SJCRH30 (cell line): ENCODE data around the gene ATP10B. TPM values are rescaled to one million over a fixed set of nuclear protein-coding genes. Genes with fewer than 3 reads are reported as not detected.
"Not testable (repeated sequence)": the region's sequence is repeated elsewhere in the genome, so short reads cannot be mapped to it uniquely, and the experiment has no call there.

Source experiments
- DNase-seq, 2 experiments: peaks; one replicate each; pipeline ENCODE4 v3.0.0-alpha.2; 2015 to 2020
- H3K27ac ChIP-seq: fragments of 250-450 bp; sonication (Bioruptor Pico); 2 replicates; pipeline ENCODE4 v1.5.1; 2020; ENCODE audit warnings: mild to moderate bottlenecking, moderate library complexity
- H3K27me3 ChIP-seq: fragments of 250-450 bp; sonication (Bioruptor Pico); 2 replicates; pipeline ENCODE4 v1.5.1; 2020; ENCODE audit warnings: mild to moderate bottlenecking, moderate library complexity
- H3K36me3 ChIP-seq: fragments of 250-450 bp; sonication (Bioruptor Pico); 2 replicates; pipeline ENCODE4 v1.5.1; 2020; ENCODE audit warnings: mild to moderate bottlenecking, moderate library complexity
- H3K4me1 ChIP-seq: fragments of 250-450 bp; sonication (Bioruptor Pico); 2 replicates; pipeline ENCODE4 v1.5.1; 2020; ENCODE audit warnings: mild to moderate bottlenecking, moderate library complexity
- H3K4me3 ChIP-seq: fragments of 250-450 bp; sonication (Bioruptor Pico); 2 replicates; pipeline ENCODE4 v1.5.1; 2020; ENCODE audit warnings: mild to moderate bottlenecking, moderate library complexity
- H3K9me3 ChIP-seq: fragments of 250-450 bp; sonication (Bioruptor Pico); replicated peaks from 2 replicates; pipeline ENCODE4 v1.5.1; 2020; ENCODE audit warnings: mild to moderate bottlenecking, moderate library complexity
- total RNA-seq: library from RNA; depleted of rRNA; stranded (reverse); fragments of >200 nt; shearing (Covaris generic); gene quantifications from 2 replicates; pipeline ENCODE4 v1.2.3, GENCODE V29; 2014

The ATP10B gene
- total RNA-seq, 1 experiment from 2014 or later = not detected

DNA sequence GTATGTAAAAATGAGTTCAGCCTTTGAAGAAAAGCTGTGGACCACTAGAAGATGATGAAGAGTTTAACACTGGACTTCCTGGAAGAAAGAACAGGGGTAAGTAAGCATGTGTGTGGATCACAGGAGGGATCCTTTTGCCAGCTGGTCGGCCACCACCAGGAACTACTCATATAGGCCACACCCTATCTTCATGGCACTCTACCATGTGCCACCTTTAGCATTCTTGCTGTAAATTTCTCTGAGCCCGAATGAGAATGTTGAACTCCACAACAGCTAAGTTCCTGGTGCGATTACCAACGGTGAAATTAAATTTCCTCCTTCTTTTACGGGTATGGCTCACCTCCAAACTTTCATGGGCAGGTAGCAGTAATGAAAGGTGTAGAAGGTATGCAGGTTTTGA lies 102.3 kb downstream of the ATP10B start:
- Histone ChIP-seq H3K9me3 (no peaks in the 10 kb centered on the region), H3K36me3 (no peaks in the 10 kb centered on the region)

DNA sequence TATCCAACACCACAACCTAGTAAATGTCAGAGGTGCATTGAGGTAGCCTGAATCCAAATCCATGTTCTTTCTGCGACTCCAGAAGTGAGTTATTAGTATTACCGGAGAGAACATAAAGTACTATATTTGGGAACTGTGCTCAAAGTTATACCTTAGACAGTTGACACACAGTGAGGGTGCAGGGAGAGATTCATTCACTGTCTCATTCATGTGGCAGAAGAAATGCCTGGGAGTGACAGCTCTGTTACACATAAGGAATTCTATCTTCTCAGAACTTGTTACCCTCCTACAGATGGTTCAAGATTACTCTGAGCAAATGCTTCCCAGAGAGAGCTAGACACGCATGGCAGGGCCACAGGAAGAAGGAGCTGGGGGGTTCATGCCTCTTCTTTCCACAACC lies 103.0 kb downstream of the ATP10B start:
- no peak overlapping the region for H3K27ac ChIP-seq

More for the DNA sequence above, 102.3 kb downstream of the ATP10B start:
- Histone ChIP-seq H3K27me3 (0 out of 2 replicates have a peak, but pooled peaks cover 3% of the 10 kb centered on the region), H3K4me1 (no peaks in the 10 kb centered on the region), H3K27ac (no peak overlapping the region), H3K4me3 (no peak overlapping the region)
- no peak for DNase-seq

DNA sequence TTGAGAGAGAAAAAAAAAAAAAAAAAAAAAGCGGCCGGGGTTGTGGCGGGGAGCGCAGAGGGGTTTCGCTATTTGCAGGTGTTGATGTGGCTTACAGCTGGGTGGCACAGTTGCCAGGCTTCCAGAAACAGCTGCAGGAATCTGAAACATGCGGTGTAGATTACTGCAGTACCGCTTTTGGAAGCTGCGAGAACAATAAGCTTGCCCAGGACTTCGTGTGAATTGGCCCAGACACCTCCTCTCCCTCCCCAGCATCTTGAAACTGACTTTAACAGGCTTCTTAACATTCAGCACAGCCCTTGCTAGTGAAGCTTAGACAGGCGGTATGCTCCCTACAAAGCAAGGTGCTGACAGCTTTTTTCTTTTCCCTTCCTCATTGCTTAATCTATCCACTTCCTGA lies 104.0 kb downstream of the ATP10B start:
- H3K36me3 ChIP-seq = no peaks in the 10 kb centered on the region
- no peak overlapping the region for H3K4me3 ChIP-seq
- DNase-seq = no peak
- H3K27me3 ChIP-seq = peaks cover 5% of the 10 kb centered on the region; the same call in 1 of the 2 replicates
- H3K27ac ChIP-seq = no peak overlapping the region
- H3K9me3 ChIP-seq = no peaks in the 10 kb centered on the region
- H3K4me1 ChIP-seq = no peaks in the 10 kb centered on the region

More for the DNA sequence above, 103.0 kb downstream of the ATP10B start:
- Histone ChIP-seq H3K36me3 (no peaks in the 10 kb centered on the region), H3K4me3 (no peak overlapping the region), H3K9me3 (no peaks in the 10 kb centered on the region), H3K27me3 (peaks cover 5% of the 10 kb centered on the region; the same call in 1 of the 2 replicates), H3K4me1 (no peaks in the 10 kb centered on the region)
- DNase-seq = no peak

DNA sequence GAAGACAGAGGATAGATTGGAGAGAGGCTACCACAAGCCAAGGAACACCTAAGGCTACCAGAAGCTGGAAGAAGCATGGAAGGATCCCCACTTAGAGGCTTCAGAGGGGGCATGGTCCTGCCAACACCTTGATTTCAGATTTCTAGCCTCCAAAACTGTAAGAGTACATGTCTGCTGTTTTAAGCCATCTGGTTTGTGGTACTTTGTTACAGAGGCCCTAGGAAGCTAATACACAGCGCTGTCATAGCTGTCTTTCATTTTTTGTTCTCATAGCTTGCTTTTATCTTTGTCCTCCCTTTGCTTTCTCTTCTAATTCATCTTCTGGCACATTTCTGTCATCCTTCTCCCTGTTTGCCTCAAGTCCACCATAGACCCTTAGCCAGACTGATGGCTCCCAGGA lies 104.5 kb downstream of the ATP10B start:
- no peak overlapping the region for H3K4me3 ChIP-seq
- H3K27ac ChIP-seq = no peak overlapping the region
- H3K4me1 ChIP-seq = no peaks in the 10 kb centered on the region
- H3K27me3 ChIP-seq = peaks cover 5% of the 10 kb centered on the region; the same call in 1 of the 2 replicates
- H3K36me3 ChIP-seq = no peaks in the 10 kb centered on the region
- DNase-seq = no peak
- H3K9me3 ChIP-seq = no peaks in the 10 kb centered on the region

DNA sequence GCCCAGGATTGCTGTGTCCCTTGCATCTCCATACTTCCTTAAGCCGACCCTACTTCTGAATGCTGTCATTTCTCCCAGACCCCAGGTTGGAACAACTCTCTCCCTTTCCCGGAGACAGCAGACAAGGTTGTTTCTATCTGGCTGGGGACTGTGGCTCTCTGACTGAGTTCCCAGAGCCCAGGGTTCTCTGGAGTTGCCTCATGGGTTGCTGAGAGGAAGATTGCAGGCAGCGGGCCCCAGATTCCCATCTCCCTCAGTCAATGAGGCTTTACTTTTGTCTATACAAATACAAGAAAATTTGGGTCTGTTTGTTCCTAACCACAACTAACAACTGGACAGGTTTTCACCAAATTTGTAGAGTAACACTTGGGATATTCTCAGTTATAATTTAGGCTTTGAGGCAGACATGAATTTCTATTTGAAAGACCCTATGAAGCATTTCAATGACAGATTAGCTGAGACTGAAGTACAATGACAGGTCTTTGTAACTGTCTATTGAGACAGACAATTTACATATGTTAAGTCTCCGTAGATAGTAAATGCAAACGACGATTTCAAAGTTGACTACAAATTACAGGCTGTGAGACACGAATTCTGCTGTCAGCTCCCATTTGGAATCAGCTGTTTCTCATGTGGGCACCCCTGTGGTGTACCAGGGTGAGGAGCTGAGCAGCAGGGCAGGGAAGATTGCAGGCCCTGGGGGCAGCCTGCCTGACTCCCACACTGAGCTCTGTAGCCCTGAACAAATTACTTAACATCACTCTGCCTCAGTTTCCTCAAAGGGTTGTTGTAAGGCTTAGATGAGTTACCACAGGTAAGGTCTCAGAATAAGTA lies 107.5 kb downstream of the ATP10B start:
- Histone ChIP-seq H3K36me3 (no peaks in the 10 kb centered on the region), H3K4me1 (no peaks in the 10 kb centered on the region), H3K4me3 (no peak overlapping the region), H3K27ac (no peak overlapping the region), H3K9me3 (no peaks in the 10 kb centered on the region), H3K27me3 (peaks cover 2% of the 10 kb centered on the region; the same call in 1 of the 2 replicates)
- no peak for DNase-seq

DNA sequence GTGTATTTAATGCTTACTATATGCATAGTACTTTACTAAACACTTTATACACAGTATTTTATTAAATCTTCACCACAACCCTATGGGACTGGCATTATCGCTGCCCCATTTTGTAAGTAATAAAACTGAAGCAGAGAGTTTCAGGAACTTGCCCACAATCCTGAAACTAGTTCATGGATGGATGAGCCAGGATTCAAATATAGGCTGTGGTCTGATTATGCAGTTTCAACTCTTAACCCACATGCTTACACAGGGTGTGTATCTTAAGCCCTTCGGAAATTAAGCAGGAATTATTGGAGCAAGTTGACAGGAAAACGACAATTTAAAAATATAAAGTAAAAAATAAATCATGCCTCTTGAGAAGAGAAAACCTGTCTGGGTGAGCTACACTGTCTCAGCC lies 109.0 kb downstream of the ATP10B start:
- no peak for DNase-seq
- Histone ChIP-seq H3K4me3 (no peak overlapping the region), H3K27me3 (peaks cover 2% of the 10 kb centered on the region; the same call in 1 of the 2 replicates), H3K4me1 (no peaks in the 10 kb centered on the region), H3K27ac (no peak overlapping the region), H3K9me3 (no peaks in the 10 kb centered on the region), H3K36me3 (no peaks in the 10 kb centered on the region)

DNA sequence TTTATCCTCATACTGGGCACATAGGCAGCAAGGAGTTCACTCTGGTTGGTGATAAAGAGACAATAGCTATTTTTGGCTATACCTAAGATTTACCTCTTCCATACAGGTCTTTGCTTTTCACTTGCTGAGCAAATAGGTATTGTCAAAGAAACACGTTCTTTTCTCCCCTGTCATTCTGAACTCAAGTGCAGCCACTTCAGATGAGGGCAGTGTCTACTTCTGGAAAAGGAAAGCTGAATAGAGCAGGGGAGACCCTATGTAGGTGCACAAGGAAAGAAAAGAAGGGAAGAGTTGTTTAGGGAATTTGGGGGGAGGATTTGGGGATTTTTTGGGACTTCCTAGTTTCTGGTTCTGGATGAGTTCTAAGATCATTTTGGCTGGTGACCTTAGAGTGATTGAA lies 109.6 kb downstream of the ATP10B start:
- H3K27ac ChIP-seq = no peak overlapping the region
- H3K27me3 ChIP-seq = peaks cover 2% of the 10 kb centered on the region; the same call in 1 of the 2 replicates
- H3K9me3 ChIP-seq = no peaks in the 10 kb centered on the region
- DNase-seq = no peak
- H3K36me3 ChIP-seq = no peaks in the 10 kb centered on the region
- no peaks in the 10 kb centered on the region for H3K4me1 ChIP-seq
- no peak overlapping the region for H3K4me3 ChIP-seq

DNA sequence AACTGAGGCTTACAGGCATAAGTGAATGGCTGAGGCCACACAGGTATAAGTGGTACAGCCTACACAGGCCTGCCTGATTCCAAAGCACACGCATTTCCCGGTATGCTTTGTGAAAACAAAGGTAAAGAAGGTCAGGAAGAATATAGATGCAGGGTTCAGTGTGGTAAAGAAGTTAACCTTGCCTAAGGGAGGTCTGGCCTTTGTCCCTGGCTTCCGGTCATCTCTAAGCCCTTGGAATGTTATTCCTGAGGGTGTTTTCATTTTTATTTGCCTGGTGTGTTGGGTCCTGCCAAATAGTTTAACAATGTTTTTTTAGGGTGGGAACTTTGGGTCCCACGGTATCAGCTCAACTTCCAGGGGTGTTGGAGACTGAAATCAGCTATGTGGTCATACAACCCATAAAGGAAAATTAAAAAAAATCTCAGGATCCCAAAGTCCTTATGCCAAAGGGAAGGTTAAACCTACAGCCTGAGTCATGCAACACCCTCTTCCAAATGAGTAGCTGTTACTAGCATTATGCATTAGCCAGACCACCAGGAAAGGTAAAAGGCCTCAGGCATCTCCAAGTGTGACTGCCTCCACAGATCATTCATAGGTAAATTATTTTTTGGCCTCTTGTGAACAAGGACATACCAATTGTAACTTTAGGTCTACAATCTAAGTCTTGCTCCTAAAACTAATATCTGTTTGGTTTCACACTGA lies 124.6 kb downstream of the ATP10B start:
- H3K9me3 ChIP-seq = no peaks in the 10 kb centered on the region
- H3K27ac ChIP-seq = no peak overlapping the region
- H3K27me3 ChIP-seq = no peaks in the 10 kb centered on the region
- no peak for DNase-seq
- no peaks in the 10 kb centered on the region for H3K4me1 ChIP-seq
- H3K4me3 ChIP-seq = no peak overlapping the region
- no peaks in the 10 kb centered on the region for H3K36me3 ChIP-seq

DNA sequence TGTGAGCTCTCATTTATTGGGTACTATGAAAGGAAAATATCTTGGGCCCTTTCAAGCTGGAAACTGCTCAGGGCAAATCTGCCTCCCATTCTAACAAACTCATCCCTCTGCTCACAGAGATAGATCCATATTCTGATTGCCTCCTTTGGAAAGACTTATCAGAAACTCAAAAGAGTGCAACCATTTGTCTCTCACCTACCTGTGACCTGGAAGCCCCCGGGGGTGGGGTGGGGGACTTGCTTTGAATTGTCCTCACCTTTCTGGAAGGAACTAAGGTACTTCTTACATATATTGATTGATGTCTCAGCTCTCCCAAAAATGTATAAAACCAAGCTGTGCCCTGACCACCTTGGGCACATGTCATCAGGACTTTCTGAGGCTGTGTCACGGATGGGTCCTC lies 125.3 kb downstream of the ATP10B start:
- DNase-seq = no peak

DNA sequence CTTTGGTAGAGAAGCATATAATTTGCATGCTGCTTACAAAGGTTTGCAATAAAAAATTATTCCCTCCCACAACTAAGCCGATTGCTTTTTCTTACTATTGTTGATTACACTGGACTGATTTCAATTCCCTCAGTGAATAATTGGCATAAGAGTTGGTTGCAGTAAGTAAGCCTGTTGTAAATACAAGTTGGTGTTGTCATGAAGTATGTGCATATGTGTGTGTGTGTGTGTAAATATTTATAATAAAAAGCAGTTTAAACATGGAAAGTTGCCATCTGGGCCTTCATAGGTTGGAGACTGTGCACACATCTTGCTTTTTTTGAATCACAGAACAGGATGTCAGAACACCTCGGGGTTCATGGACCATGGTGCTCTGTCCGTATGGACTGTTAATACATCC lies 131.2 kb downstream of the ATP10B start:
- Histone ChIP-seq H3K4me1 (no peaks in the 10 kb centered on the region), H3K27ac (no peak overlapping the region), H3K9me3 (no peaks in the 10 kb centered on the region), H3K27me3 (0 out of 2 replicates have a peak, but pooled peaks cover 9% of the 10 kb centered on the region), H3K36me3 (no peaks in the 10 kb centered on the region), H3K4me3 (no peak overlapping the region)
- DNase-seq = no peak

More for the DNA sequence above, 125.3 kb downstream of the ATP10B start:
- Histone ChIP-seq H3K27ac (no peak overlapping the region), H3K27me3 (no peaks in the 10 kb centered on the region), H3K36me3 (no peaks in the 10 kb centered on the region), H3K4me1 (no peaks in the 10 kb centered on the region), H3K4me3 (no peak overlapping the region), H3K9me3 (no peaks in the 10 kb centered on the region)

DNA sequence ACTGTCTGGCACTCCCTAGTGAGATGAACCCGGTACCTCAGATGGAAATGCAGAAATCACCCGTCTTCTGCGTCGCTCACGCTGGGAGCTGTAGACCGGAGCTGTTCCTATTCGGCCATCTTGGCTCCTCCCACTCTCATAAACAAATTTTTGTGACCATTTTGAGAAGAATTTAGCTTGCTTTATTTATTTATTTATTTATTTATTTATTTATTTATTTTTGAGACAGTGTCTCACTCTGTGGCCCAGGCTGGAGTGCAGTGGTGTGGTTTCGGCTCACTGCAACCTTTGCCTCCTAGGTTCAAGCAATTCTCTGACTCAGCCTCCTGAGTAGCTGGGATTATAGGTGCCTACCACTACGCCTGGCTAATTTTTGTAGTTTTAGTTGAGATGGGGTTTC lies 136.5 kb downstream of the ATP10B start:
- H3K4me3 ChIP-seq, DNase-seq, H3K4me1 ChIP-seq, H3K36me3 ChIP-seq, H3K9me3 ChIP-seq, H3K27me3 ChIP-seq, H3K27ac ChIP-seq: not testable (repeated sequence)

DNA sequence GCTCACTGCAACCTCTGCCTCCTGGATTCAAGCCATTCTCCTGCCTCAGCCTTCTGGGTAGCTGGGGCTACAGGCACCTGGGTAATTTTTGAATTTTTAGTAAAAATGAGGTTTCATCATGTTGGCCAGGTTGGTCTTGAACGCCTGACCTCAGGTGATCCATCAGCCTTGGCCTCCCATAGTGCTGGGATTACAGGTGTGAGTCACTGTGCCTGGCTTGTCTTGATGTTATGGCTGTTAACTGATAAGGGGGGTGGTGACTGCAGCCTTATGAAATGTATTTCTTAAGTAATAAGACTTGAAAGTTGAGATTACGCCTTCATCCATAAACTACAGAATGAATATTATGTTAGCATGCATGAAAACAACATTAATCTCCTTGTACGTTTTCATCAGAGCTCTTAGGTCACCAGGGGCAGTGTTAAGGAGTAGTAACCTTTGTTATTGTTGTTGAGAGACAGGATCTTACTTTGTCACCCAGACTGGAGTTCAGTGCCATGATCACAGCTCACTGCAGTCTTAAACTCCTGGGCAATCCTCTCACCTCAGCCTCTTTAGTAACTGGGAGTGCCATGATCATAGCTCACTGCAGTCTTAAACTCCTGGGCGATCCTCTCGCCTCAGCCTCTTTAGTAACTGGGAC lies 148.3 kb downstream of the ATP10B start:
- Histone ChIP-seq H3K4me1 (no peaks in the 10 kb centered on the region), H3K4me3 (no peak overlapping the region), H3K27ac (no peak overlapping the region), H3K27me3 (no peaks in the 10 kb centered on the region), H3K9me3 (no peaks in the 10 kb centered on the region), H3K36me3 (no peaks in the 10 kb centered on the region)
- no peak for DNase-seq

DNA sequence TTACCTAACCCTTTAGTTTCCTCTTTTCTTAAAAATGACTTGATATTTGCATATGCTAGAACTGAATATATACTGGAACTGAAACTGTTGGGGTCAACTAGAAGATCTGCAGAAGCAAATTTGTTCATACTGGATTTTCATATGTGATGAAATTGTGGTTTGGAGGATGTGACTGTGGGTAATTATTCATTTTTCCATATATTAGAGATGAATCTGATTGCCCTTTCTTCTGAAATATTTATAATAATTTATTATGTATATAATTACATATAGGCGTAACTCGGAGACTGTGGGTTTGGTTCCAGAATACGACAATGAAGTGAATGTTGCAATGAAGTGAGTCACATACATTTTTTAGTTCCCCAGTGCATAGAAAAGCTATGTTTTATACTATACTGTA lies 149.1 kb downstream of the ATP10B start:
- no peaks in the 10 kb centered on the region for H3K27me3 ChIP-seq
- DNase-seq = no peak
- H3K4me3 ChIP-seq = no peak overlapping the region
- H3K9me3 ChIP-seq = no peaks in the 10 kb centered on the region
- no peaks in the 10 kb centered on the region for H3K36me3 ChIP-seq
- H3K27ac ChIP-seq = no peak overlapping the region
- H3K4me1 ChIP-seq = no peaks in the 10 kb centered on the region

DNA sequence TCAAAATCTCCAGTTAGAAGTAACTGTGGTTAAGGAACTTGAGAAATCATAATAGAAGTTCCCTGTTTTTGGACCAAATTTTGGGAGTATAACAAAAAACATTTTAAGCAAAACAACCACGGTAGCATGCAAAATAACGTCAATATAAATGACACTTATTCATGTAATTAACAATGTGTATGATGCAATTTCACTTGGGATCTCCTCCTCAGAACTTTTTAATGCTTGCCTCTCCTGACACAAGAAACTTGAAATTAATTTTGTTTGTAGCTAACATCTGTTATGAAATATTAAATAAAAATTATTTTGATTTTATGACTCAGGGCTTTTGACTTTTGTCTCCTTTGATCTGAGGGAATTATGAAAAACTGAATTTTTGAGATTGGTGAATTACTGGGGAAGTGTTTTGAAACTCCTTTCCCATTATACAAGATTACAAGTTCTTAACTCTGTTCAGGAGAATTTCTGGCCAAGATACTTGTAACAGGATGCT lies 149.7 kb downstream of the ATP10B start:
- Histone ChIP-seq H3K27ac (no peak overlapping the region), H3K4me3 (no peak overlapping the region), H3K27me3 (no peaks in the 10 kb centered on the region), H3K9me3 (no peaks in the 10 kb centered on the region), H3K36me3 (no peaks in the 10 kb centered on the region), H3K4me1 (no peaks in the 10 kb centered on the region)
- DNase-seq = no peak

DNA sequence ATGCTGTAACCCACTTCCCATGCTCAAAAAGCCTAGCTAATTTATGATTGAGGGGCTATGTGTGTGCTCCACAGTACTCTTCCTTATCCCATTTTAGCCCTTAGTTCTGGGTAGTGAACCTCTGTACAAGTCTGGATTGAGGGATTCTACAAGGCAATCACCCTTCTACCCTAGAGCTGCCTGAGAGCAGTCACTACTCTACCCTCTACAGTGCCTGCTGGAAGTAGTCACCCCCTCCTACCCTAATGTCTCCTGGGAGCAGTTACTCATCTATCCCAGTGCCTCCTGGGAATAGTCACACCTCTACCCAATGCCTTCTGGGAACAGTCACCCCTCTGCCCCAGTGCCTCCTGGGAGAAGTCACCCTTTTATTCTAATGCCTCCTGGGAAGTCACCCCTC lies 150.6 kb downstream of the ATP10B start:
- Histone ChIP-seq H3K4me3 (no peak overlapping the region), H3K4me1 (no peaks in the 10 kb centered on the region), H3K36me3 (no peaks in the 10 kb centered on the region), H3K27ac (no peak overlapping the region), H3K27me3 (no peaks in the 10 kb centered on the region), H3K9me3 (no peaks in the 10 kb centered on the region)
- DNase-seq = no peak
